GM20000 (cell line): ENCODE data around the gene SMIM28.

Experiments used
- DNase-seq: peaks from one replicate; pipeline ENCODE4 v3.0.0; 2012; ENCODE audit warnings: low spot score
- TF ChIP-seq, protein P1 (sequence below): IDR thresholded peaks from 2 replicates; pipeline ENCODE4 v1.5.1; 2012; ENCODE audit warnings: mild to moderate bottlenecking, control low read depth; ENCODE audit errors: extremely low read depth, missing control alignments

SMIM28 gene

DNA sequence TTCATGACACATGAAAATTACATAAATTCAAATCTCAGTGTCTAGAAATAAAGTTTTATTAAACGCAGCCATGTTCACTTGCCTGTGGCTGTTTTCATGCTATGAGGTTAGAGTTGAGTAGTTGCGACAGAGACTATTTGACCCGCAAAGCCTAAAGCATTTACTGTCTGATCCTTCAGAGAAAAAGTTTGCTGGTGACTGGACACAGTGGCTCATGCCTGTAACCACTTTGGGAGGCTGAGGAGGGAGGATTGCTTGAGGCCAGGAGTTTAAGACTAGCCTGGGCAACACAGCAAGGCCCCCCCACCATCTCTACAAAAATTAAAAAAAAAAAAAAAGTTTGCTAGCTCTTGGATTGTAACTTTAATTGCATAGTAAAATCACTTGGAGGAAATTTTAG is 9.2 kb downstream of the SMIM28 start:
- TF ChIP-seq, protein P1, sequence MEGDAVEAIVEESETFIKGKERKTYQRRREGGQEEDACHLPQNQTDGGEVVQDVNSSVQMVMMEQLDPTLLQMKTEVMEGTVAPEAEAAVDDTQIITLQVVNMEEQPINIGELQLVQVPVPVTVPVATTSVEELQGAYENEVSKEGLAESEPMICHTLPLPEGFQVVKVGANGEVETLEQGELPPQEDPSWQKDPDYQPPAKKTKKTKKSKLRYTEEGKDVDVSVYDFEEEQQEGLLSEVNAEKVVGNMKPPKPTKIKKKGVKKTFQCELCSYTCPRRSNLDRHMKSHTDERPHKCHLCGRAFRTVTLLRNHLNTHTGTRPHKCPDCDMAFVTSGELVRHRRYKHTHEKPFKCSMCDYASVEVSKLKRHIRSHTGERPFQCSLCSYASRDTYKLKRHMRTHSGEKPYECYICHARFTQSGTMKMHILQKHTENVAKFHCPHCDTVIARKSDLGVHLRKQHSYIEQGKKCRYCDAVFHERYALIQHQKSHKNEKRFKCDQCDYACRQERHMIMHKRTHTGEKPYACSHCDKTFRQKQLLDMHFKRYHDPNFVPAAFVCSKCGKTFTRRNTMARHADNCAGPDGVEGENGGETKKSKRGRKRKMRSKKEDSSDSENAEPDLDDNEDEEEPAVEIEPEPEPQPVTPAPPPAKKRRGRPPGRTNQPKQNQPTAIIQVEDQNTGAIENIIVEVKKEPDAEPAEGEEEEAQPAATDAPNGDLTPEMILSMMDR, result no peak
- DNase-seq, result no peak

DNA sequence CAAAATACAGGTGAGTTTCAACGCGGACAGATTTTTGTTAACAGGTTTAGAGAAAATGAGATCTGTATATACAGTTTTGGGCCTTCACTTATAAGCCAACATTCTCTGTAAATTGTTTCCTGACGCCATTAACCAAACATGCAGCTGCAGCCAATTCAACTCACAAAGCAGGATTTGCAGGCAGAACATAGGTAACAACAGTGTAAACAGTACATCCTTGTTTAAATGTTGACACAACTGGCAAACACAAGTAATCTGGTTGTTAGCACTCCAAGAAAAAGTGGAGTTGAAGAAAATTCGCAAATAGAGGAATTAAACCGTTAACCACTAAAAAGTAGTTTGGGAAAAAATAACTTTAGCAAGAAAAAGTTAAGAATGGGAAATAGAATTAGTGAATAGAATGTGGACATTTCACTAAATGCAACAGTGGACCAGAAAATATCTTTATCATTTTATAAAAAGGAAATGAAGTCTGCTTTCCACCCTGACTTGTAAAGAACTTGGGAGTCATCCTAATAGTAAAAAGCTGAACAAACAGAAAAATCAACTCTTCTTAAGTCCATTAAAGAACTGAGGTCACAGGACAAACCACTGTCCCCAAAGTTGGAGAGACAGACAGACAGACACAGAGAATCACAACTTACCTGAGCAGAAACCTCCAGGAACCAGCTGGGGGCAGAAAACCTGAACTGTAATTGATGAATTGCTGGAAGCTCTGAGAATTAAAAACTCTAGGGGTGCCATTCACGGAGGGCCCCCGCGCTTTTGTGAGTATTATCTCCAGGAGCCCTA is 10.1 kb downstream of the SMIM28 start:
- TF ChIP-seq, protein P1, result no peak
- no peak for DNase-seq

GRCh38 chr6:138389551-138389950 is 11.8 kb downstream of the SMIM28 start:
- TF ChIP-seq, protein P1, result no peak
- no peak for DNase-seq

DNA sequence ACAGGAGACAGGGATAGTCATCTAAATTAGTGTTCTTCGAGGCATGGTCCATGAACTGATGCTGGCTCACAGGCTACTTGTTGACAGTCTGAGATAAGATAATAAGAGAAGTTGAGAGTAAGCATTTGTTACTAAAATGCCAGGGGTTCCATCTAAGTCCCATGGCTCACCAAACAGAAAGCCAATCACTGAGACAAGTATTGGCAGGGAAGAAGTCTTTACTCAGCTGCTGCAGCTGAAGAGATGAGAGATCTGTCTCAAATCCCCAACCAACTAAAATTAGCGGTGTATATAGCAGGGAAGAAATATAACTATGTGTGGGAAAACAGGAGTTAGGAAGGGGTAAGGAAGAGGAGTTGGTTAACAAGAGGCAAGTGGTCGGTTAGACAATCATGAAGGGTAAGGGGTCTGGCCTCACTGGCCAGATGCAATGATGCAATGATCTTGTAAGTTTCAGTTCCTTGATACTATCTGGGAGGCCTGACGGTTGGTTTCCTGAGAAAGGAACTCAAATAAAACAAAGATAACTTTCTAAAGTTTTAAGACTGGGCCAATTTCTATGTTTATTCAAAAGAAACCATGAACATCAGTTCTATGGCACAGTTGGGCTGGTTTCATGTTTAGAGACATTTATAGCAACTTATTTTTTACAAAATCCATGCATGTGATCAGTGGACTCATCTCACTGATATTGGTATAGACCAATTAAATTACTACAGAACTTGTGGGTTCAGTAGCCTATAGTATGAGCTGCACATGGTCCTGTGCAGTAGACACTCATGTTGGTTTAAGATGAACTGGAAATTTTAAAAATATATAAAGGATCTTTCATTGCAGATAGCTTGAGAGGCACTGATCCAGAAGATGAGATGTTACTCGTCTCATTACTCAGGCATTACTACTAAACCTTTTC is 16.4 kb downstream of the SMIM28 start:
- DNase-seq, result no peak
- TF ChIP-seq, protein P1, result no peak

DNA sequence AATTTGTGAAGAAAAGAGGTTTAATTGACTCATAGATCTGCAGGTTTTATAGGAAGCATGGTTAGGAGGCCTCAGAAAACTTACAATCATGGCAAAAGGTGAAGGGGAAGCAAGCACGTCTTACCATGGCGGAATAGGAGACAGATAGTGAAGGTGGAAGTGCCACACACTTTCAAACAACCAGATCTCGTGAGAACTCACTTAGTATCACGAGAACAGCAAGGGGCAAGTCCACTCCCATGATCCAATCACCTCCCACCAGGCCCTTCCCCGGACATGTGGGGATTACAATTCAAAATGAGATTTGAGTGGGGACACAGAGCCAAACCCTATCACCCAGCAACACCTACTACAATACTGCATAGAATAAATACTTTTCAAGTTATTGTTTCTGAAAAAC is 19.0 kb downstream of the SMIM28 start:
- TF ChIP-seq, protein P1, result no peak
- no peak for DNase-seq

DNA sequence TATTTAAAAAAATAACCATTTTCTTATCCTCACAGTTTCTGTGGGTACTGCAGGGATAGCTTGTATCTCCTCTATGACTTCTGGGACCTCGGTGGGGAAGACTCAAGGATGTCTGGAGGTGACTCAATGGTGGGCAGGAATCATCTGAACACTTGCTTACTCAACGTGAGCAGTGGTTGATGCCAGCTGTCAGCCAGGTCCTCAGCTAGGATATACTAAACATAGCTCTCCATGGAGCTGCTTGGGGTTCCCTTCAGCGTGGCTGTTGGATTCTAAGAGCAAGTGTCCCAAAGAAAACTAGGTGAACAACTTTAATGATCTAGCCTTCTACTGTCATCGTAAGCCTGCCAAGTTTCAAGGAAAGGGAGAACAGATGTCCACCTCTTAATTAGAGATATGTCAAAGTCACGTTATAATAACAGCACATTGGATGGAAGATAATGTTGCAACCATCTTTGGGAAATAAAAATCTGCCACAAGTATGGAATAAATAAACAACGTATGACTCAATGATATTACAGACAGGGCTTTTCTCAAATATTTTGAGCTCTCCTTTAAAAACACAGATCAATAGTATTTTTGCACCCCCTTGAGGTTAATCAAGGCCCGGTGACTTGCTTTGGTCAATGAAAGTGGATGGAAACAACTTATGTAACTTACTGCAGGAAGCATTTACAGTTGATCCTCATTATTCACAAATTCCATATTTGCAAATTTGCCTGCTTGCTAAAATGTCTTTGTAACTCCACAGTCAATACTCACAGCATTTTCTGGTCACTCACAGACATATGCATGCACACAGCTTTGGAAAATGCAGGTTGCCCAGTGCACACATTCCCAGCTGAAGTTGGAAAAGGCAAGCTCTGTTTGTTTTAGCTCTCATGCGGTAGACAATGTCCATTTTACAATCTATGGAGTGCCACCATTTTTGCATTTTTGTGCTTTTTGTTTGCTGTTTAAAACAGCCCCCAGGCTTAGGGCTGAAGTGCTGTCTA is 19.7 kb downstream of the SMIM28 start:
- TF ChIP-seq, protein P1, result no peak
- DNase-seq, result no peak
